ENCODE data around the gene SMYD3. TPM values are rescaled to one million over a fixed set of nuclear protein-coding genes. Genes with fewer than 3 reads are reported as not detected.
A peak's percentile ranks its signal among the peaks of the same experiment; 100 is the strongest.

Gene SMYD3
- total and polyA plus RNA-seq, 2 of the 13 experiments (the other 11 are each of a cell fraction or from before 2014, with no cell fraction given), result 27.7 to 35.8 TPM

- TF ChIP-seq ATF6 (CRISPR knock-in tag; conservative IDR thresholded peaks at IDR 0.05) (no peak), CERS6 (CRISPR knock-in tag; IDR thresholded peaks at IDR 0.05) (no peak), CBX2 (IDR thresholded peaks at IDR 0.05; ENCODE audit: low read depth, low read length) (no peak), CBX2 (CRISPR knock-in tag; IDR thresholded peaks at IDR 0.05; ENCODE audit: low read depth) (no peak), DZIP1 (CRISPR knock-in tag; IDR thresholded peaks at IDR 0.05) (no peak), RFXAP (CRISPR knock-in tag; IDR thresholded peaks at IDR 0.05; ENCODE audit: borderline replicate concordance) (no peak), IKZF4 (CRISPR knock-in tag; IDR thresholded peaks at IDR 0.05; ENCODE audit: borderline replicate concordance, low read depth, not compliant biosample characterization) (no peak), ZNF101 (CRISPR knock-in tag; IDR thresholded peaks at IDR 0.05; ENCODE audit: borderline replicate concordance, low read depth) (no peak), NFIB (CRISPR knock-in tag; IDR thresholded peaks at IDR 0.05; ENCODE audit: borderline replicate concordance) (no peak), SPEN (CRISPR knock-in tag; IDR thresholded peaks at IDR 0.05; ENCODE audit: low read depth) (peak; percentile 56; the same call in 1 of the 2 replicates), ZBTB49 (CRISPR knock-in tag; IDR thresholded peaks at IDR 0.05; ENCODE audit: borderline replicate concordance) (no peak), ARNTL (CRISPR knock-in tag; IDR thresholded peaks at IDR 0.05) (0 out of 2 replicates have a peak, but pooled peaks have one; percentile 19), HIC2 (CRISPR knock-in tag; IDR thresholded peaks at IDR 0.05; ENCODE audit: low read depth) (no peak), ZNF652 (CRISPR knock-in tag; IDR thresholded peaks at IDR 0.05; ENCODE audit: borderline replicate concordance, low read depth) (no peak)
These were observed at the start of gene SMYD3 (continued) for GRCh38 chr1:246506674-246507481.
